Measurements from ENCODE around the gene ATP12A. TPM values are rescaled to one million over a fixed set of nuclear protein-coding genes. Genes with fewer than 3 reads are reported as not detected.

Gene ATP12A
- total and polyA plus RNA-seq, 11 donors, result not detected

DNA sequence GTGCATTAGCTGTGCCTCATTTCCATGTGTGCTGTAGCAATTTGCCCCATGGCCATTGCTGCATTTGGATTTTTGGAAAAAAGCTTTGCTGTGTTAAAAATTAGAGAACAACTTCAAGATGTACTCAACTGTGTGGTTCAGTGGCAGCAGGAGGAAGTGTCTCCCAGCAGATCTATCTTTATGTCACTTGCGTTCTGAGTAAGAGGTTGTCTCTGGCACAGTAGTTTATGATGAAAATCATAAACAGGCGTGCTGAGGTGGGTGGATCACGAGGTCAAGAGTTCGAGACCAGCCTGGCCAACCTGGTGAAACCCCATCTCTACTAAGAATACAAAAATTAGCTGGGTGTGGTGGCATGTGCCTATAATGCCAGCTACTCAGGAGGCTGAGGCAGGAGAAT lies 54.7 kb downstream of the ATP12A start:
- Histone ChIP-seq H3K27ac (no peak overlapping the region), H3K4me3 (no peak overlapping the region), H3K9me3 (peaks cover 0 to 12% (median 0%) of the 10 kb centered on the region in 12 donors), H3K4me1 (no peaks in the 10 kb centered on the region), H3K36me3 (no peaks in the 10 kb centered on the region), H3K27me3 (no peaks in the 10 kb centered on the region)
- no peak for TF ChIP-seq POLR2A (IDR thresholded peaks at IDR 0.05)
- no peak for TF ChIP-seq CTCF (IDR thresholded peaks at IDR 0.05)
- 82 to 87% (median 83%) methylated on average over 4 of the region's 4 CpGs for WGBS, 4 donors
- ATAC-seq, result no peak
- no peak for DNase-seq
- intact Hi-C loops (cut with DNase I), result no loop called here

- peaks cover 0 to 4% (median 0%) of the 10 kb centered on the region in 12 donors for H3K4me1 ChIP-seq
- peaks cover 0 to 4% (median 0%) of the 10 kb centered on the region in 12 donors for H3K9me3 ChIP-seq
- TF ChIP-seq POLR2A (IDR thresholded peaks at IDR 0.05) (no peak), CTCF (IDR thresholded peaks at IDR 0.05) (no peak)
- intact Hi-C loops (cut with DNase I), result no loop called here
- ATAC-seq (no peak), DNase-seq (no peak)
- H3K27me3 ChIP-seq, result no peaks in the 10 kb centered on the region
- no peaks in the 10 kb centered on the region for H3K36me3 ChIP-seq
- 74 to 85% (median 77%) methylated on average over 6 of the region's 6 CpGs for WGBS, 4 donors
- H3K4me3 ChIP-seq, result no peak overlapping the region
- H3K27ac ChIP-seq, result no peak overlapping the region
Observed at GRCh38 chr13:24737042-24737441, 56.8 kb downstream of the ATP12A start.

- no peak for ATAC-seq
- intact Hi-C loops (cut with DNase I), result no loop called here
- no peak for DNase-seq
- no peaks in the 10 kb centered on the region for H3K27me3 ChIP-seq
- H3K4me1 ChIP-seq, result peaks cover 0 to 9% (median 0%) of the 10 kb centered on the region in 12 donors
- 79 to 97% (median 93%) methylated on average over 4 to 5 of the region's 5 CpGs for WGBS, 4 donors
- no peaks in the 10 kb centered on the region for H3K9me3 ChIP-seq
- no peaks in the 10 kb centered on the region for H3K36me3 ChIP-seq
- no peak for TF ChIP-seq CTCF (IDR thresholded peaks at IDR 0.05)
- TF ChIP-seq POLR2A (IDR thresholded peaks at IDR 0.05), result no peak
- H3K27ac ChIP-seq, result no peak overlapping the region
- no peak overlapping the region for H3K4me3 ChIP-seq
Observed at GRCh38 chr13:24738366-24738847, 58.2 kb downstream of the ATP12A start.

DNA sequence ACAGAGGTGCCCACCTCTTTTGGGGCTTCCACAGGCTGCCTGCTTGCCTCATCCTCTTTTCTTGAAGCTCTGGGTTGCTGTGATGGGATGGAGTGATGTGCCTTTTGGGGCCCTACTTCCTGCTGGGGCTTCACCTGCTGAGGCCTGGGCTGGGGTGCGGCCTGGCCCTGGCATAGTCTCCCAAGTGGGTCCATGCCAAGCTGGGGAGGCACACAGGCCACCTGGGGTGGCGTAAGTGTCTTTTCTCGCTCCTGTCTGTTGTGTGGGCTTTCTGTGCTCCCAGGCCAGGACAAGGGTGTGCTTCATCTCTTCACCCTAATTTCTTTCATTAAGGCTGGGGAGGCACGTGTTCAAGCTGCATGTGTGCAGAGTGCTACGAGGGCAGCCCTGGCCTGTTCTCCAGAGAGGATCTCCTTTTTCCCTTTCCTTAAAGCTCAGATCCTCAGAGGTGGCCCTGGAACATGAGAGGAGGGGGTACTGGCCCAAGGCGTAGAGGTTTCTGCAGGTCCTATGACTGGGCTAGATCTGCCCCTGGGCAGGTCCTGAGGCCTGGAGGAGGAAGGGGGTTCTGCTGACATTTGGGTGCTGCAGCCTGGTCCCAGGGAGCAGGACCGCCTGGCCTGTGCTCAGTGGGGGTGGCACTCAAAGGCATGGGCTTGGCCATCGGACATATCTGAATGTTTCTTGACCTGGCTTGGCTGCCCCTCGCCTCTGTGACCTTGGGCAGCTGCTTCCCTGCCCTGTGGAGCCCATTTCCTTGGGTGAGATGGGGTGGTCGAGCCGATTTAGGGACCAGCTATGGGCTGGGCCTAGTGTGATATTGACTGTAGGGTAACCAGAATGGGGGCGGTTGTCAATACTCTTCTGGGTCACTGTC lies 60.0 kb downstream of the ATP12A start:
- Histone ChIP-seq H3K27me3 (peaks cover 0 to 17% (median 4%) of the 10 kb centered on the region in 9 donors), H3K4me3 (no peak overlapping the region), H3K4me1 (peaks cover 0 to 9% (median 0%) of the 10 kb centered on the region in 12 donors), H3K9me3 (no peaks in the 10 kb centered on the region), H3K27ac (no peak overlapping the region), H3K36me3 (no peaks in the 10 kb centered on the region)
- no peak for DNase-seq
- WGBS, 4 donors, result 89 to 96% (median 94%) methylated on average over 10 to 12 of the region's 12 CpGs
- no peak for ATAC-seq
- intact Hi-C loops (cut with DNase I), result no loop called here
- TF ChIP-seq CTCF (IDR thresholded peaks at IDR 0.05) (no peak), POLR2A (IDR thresholded peaks at IDR 0.05) (no peak)

Measured in heart left ventricle (tissue), 16 donors.